Parietal lobe (tissue), 1 donor: ENCODE data around the gene HSPB9. TPM values are rescaled to one million over a fixed set of nuclear protein-coding genes. Genes with fewer than 3 reads are reported as not detected.

ENCODE experiments used
- total RNA-seq: library from RNA; depleted of rRNA; stranded (reverse); fragments of >200 nt; gene quantifications from one replicate; pipeline ENCODE4 v1.2.3, GENCODE V29; 2014

Gene HSPB9
- total RNA-seq: not detected

DNA sequence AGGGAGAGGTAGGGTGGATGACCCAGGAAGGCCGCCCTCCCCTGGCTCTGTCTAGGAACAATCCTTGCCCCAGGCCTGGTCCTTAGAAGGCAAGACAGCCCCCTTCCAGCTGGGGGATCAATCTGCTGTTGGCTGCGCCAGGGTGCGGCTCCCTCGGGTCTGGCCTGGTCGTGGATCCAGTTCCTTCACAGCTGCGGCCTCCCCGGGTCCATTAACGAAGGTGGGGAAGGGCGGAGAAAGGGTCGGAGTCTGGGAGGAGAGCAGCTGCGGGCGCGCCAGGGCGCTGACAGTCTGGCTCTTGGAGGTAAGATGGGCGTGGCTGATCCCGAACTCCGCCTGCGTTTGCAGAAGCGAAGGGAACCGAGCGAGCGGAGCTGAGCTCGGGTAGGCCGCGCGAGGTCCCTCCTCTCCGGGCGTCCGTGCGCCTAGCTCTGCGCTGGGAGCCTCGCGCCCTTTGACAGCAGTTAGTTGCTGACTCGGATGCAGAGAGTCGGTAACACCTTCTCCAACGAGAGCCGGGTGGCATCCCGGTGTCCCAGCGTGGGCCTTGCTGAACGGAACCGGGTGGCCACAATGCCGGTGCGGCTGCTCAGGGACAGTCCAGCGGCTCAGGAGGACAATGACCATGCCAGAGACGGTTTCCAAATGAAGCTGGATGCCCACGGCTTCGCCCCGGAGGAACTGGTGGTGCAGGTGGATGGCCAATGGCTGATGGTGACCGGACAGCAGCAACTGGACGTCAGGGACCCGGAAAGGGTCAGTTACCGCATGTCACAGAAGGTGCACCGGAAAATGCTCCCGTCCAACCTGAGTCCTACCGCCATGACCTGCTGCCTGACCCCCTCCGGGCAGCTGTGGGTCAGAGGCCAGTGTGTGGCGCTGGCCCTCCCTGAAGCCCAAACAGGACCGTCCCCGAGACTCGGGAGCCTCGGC, at the start of gene HSPB9:
Gene HSPB9, plus strand, starts transcription at position 434 of the 933 bp plus-strand sequence. Its CDS starts 47 bp downstream, at position 481.

GRCh38 chr17:42097691-42098631, 24.6 kb upstream of the HSPB9 start, which contains the start of gene ZNF385C:
Gene ZNF385C (minus strand): TSS chr17:42098473. CDS start chr17:42063056, 35,417 bp downstream.

DNA sequence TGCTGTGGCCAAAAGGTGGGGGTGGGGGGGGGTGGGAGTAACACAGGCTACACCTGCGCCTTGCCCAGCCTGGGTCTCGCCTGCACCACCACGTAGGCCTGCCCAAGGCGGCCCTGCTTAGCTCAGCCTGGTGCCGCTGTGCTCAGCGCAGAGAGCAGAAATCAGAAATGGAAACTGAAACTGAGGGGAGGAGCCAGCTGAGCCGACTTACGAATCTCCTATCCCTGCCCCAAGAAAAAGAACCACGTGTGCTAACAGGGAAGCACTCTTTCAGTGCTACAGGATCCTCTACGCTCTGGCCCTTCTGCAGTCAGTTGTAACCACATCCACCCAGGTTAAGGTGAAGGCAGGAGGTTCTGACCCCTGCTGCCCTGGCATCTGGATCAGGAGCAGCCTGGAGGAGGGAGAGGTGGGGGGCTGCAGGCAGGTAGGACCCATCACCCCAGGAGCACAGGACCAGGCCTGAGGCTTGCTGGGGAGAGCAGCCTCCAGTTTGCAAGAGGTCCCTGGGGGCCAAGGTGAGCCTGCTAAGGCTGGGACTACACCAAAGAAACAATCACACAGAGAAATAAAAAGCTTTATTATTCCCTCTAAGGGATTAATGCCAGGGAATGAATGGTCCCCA, 9.9 kb upstream of the HSPB9 start, which contains the start of gene DHX58:
Gene DHX58, minus strand, starts transcription at position 163 of the 625 bp plus-strand sequence. CDS start 822 bp downstream, outside the sequence.

DNA sequence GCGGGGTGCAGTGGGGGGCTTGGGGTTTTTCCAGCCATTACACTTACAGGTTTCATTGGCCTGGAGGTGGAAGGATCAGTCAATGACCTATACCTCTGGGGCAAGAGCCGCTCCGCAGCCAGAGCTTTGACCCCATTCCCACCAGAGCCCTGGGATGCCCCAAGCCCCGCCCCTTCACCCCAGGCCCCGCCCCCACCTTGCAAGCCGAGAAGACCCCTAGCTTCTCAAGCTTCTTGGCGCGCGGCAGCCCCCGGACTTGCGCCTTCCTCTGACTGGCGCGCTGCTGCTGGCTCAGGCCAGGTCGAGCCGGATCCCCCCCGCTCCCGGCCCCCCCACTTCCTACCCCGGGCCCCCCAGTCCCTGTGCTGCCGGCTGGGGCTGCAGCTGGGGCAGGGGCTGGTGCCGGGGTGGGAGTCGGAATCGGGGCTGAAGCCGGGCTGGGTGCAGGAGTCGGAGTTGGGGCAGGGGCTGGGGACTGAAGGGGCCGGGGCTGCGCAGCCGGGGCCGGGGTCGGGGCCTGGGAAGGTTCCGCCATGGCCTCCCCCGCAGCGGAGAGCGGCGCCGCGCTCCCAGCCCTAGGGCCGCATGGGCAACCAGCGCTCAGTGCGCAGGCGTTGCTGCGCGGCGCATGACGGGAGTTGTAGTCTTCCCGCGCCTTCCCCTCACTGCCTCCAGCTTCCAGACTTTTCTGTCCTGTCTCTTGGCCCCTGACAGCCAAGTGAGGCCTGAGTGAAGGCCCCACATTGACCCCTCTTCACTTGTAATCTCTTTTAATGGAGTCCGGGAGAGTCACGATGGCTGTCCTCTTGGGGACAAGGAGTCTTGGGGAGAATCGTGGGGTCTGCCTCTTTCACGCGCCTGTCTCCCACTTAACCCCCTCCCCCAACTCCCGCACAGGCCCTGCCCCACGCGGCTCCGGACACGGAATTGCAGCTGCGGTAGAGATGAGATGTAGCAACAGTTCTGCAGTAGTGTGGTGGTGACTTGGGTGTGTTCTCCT, 1.5 kb upstream of the HSPB9 start, which contains the start of gene KAT2A:
Gene KAT2A, minus strand, starts transcription at position 598 of the 1,000 bp plus-strand sequence. Its CDS starts 63 bp downstream, at position 535.

Other genes with a start within 250 kb of the HSPB9 start
- gene ACLY, start 203.9 kb upstream of the HSPB9 start, total RNA-seq: 131 TPM
- gene ODAD4, start 192.2 kb upstream of the HSPB9 start, total RNA-seq: 3.1 TPM
- gene CNP, start 156.0 kb upstream of the HSPB9 start, total RNA-seq: 40.7 TPM
- gene DNAJC7, start 105.4 kb upstream of the HSPB9 start, total RNA-seq: 92.3 TPM
- 36.6 TPM for gene NKIRAS2, start 102.7 kb upstream of the HSPB9 start, total RNA-seq
- gene C17orf113, start 72.2 kb upstream of the HSPB9 start, total RNA-seq: 4.7 TPM
- 0.31 TPM for gene ZNF385C, start 24.3 kb upstream of the HSPB9 start, total RNA-seq
- 1.6 TPM for gene DHX58, start 10.1 kb upstream of the HSPB9 start, total RNA-seq
- gene KAT2A, start 1.4 kb upstream of the HSPB9 start, total RNA-seq: 18.2 TPM
- 62.0 TPM for gene RAB5C, start 32.2 kb downstream of the HSPB9 start, total RNA-seq
- gene KCNH4, start 58.3 kb downstream of the HSPB9 start, total RNA-seq: 0.63 TPM
- not detected for gene HCRT, start 62.6 kb downstream of the HSPB9 start, total RNA-seq
- 6.9 TPM for gene GHDC, start 71.7 kb downstream of the HSPB9 start, total RNA-seq
- 38.5 TPM for gene STAT5B, start 153.6 kb downstream of the HSPB9 start, total RNA-seq
- gene STAT5A, start 165.7 kb downstream of the HSPB9 start, total RNA-seq: 0.94 TPM